ENCODE data around the gene PLPPR4.
"Not testable (repeated sequence)": the region's sequence is repeated elsewhere in the genome, so short reads cannot be mapped to it uniquely, and the experiment has no call there.

GRCh38 chr1:99260402-99260801 is 3.9 kb upstream of the PLPPR4 start:
- TF ChIP-seq, protein P1, sequence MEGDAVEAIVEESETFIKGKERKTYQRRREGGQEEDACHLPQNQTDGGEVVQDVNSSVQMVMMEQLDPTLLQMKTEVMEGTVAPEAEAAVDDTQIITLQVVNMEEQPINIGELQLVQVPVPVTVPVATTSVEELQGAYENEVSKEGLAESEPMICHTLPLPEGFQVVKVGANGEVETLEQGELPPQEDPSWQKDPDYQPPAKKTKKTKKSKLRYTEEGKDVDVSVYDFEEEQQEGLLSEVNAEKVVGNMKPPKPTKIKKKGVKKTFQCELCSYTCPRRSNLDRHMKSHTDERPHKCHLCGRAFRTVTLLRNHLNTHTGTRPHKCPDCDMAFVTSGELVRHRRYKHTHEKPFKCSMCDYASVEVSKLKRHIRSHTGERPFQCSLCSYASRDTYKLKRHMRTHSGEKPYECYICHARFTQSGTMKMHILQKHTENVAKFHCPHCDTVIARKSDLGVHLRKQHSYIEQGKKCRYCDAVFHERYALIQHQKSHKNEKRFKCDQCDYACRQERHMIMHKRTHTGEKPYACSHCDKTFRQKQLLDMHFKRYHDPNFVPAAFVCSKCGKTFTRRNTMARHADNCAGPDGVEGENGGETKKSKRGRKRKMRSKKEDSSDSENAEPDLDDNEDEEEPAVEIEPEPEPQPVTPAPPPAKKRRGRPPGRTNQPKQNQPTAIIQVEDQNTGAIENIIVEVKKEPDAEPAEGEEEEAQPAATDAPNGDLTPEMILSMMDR (IDR thresholded peaks at IDR 0.05): not testable (repeated sequence)
- not testable (repeated sequence) for TF ChIP-seq MEF2A (IDR thresholded peaks at IDR 0.05; ENCODE audit: borderline replicate concordance, low read depth); RAD21 (IDR thresholded peaks at IDR 0.05; ENCODE audit: low read length); POLR2AphosphoS5 (IDR thresholded peaks at IDR 0.05; ENCODE audit: low read depth, low read length); TAF1 (IDR thresholded peaks at IDR 0.05; ENCODE audit: borderline replicate concordance, low read depth, low read length); TEAD4 (IDR thresholded peaks at IDR 0.05; ENCODE audit: borderline replicate concordance, insufficient read depth); EP300 (IDR thresholded peaks at IDR 0.05; ENCODE audit: borderline replicate concordance in 1 of 2, low read depth in 1 of 2, low read length in 1 of 2); MAX (IDR thresholded peaks at IDR 0.05; ENCODE audit: low read depth); GABPA (IDR thresholded peaks at IDR 0.05; ENCODE audit: low read depth)
- TF ChIP-seq, protein P2, sequence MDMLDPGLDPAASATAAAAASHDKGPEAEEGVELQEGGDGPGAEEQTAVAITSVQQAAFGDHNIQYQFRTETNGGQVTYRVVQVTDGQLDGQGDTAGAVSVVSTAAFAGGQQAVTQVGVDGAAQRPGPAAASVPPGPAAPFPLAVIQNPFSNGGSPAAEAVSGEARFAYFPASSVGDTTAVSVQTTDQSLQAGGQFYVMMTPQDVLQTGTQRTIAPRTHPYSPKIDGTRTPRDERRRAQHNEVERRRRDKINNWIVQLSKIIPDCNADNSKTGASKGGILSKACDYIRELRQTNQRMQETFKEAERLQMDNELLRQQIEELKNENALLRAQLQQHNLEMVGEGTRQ (IDR thresholded peaks at IDR 0.05; ENCODE audit: borderline replicate concordance, low read depth, low read length): not testable (repeated sequence)
